GM10266 (cell line): Measurements from ENCODE around the gene SEC23A.
"Not testable (repeated sequence)": the region's sequence is repeated elsewhere in the genome, so short reads cannot be mapped to it uniquely, and the experiment has no call there.

Source experiments
- DNase-seq: peaks from one replicate; pipeline ENCODE4 v3.0.0; 2012; ENCODE audit errors: extremely low spot score
- TF ChIP-seq, protein P1 (sequence below): IDR thresholded peaks from 2 replicates; pipeline ENCODE4 v1.5.1; 2012; ENCODE audit warnings: mild to moderate bottlenecking, low read depth; ENCODE audit not compliant: control insufficient read depth, insufficient read depth; ENCODE audit errors: missing control alignments

The SEC23A gene

DNA sequence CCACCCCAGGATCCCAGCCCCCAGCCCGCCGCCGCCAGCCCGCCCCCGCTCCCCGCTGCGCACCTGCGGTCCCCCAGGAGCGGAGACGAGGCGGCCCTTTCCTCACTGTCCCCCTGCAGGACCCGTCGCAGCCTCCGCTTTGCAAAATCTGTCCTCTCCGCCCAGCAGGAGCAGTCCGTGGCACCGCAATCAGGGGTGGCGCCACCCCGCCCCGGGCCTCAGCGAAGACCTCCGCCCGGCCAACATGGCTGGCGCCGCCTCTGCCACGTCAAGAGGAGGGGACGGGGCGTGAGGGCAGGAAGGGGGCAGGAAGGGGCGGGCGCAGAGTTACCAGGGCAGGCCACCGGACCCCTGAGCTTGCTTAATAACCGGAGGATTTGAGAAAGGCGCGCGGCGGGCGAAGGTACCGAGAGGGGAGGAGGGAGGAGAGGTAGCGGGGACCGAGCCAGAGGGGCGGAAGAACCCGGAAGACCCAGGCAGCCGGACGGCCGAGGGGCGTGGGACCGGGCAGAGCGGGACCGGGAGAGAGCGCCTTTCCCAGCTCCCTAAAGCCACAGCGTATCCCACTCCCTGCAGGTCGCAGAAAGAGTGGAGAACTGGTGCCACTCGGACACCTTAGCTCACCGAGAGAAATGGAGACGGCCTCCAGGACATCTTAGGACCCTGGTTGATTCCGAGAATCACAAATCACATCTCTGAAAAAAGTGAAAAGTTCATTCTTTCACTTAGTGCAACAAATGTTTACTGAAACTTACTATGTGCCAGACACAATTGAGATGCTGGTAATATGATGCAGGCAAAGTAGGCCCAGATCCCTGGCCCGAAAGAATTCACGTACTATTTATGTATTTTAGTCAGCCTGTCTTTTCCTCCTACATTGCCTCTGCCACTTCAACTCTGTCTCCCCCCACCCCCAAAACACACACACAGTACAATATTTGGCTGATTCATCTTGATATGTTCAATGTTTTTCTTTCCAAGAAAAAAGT is at the start of gene SEC23A:
Gene SEC23A (minus strand): TSS at position 267 of the 989 bp plus-strand sequence. CDS start 7,117 bp downstream, outside the sequence.
- TF ChIP-seq, protein P1, sequence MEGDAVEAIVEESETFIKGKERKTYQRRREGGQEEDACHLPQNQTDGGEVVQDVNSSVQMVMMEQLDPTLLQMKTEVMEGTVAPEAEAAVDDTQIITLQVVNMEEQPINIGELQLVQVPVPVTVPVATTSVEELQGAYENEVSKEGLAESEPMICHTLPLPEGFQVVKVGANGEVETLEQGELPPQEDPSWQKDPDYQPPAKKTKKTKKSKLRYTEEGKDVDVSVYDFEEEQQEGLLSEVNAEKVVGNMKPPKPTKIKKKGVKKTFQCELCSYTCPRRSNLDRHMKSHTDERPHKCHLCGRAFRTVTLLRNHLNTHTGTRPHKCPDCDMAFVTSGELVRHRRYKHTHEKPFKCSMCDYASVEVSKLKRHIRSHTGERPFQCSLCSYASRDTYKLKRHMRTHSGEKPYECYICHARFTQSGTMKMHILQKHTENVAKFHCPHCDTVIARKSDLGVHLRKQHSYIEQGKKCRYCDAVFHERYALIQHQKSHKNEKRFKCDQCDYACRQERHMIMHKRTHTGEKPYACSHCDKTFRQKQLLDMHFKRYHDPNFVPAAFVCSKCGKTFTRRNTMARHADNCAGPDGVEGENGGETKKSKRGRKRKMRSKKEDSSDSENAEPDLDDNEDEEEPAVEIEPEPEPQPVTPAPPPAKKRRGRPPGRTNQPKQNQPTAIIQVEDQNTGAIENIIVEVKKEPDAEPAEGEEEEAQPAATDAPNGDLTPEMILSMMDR: no peak
- peak; percentile 89 for DNase-seq

DNA sequence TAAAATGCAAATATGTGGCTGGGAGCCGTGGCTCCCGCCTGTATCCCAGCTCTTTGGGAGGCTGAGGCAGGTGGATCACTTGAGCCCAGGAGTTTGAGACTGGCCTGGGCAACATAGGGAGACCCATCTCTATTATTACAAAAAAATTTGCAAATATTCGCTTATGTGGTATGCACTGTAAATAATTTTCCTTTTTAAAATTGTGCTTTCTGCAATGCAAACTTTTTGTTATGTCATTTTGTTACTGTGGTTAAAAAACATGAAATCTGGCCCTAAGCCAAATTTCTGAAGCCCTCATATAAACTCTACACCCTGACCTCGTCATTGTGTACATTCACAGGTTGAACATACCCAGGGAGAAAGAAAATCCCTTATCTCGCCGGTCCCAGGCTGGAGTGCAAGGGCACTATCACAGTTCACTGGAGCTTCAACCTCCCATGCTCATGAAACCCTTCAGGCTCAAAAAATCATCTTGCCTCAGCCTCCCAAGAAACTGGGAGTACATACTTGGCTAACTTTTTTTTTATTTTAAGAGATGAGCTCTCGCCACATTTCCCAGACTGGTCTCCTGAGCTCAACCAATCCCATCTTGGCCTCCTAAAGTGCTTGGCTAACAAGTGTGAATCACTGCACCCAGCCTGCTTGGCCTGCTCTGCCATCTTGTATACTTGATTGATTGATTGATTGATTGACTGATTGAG is 42.4 kb upstream of the SEC23A start:
- TF ChIP-seq, protein P1: no peak
- DNase-seq: no peak

DNA sequence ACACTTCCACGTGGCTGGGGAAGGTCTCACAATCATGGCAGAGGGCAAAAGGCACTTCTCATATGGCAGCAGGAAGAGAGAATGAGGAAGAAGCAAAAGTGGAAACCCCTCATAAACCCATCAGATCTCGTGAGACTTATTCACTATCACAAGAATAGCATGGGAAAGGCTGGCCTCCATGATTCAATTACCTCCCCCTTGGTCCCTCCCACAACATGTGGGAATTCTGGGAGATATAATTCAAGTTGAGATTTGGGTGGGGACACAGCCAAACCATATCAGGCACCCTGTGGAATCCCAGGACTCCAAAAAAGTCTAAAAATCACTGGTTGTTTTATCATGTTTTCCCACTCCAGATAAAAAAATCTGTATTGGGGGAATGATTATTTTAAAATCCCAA is 40.2 kb upstream of the SEC23A start:
- DNase-seq: not testable (repeated sequence)

DNA sequence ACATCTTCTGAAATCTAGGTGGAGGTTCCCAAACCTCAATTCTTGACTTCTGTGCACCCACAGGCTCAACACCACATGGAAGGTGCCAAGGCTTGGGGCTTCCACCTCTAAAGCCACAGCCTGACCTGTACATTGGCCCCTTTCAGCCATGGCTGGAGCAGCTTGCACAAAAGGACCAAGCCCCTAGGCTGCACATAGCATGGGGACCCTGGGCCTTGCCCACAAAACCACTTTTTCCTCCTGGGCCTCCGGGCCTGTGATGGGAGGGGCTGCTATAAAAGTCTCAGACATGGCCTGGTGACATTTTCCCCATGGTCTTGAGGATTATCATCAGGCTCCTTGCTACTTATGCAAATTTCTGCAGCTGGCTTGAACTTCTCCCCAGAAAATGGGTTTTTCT is 38.6 kb upstream of the SEC23A start:
- not testable (repeated sequence) for DNase-seq

DNA sequence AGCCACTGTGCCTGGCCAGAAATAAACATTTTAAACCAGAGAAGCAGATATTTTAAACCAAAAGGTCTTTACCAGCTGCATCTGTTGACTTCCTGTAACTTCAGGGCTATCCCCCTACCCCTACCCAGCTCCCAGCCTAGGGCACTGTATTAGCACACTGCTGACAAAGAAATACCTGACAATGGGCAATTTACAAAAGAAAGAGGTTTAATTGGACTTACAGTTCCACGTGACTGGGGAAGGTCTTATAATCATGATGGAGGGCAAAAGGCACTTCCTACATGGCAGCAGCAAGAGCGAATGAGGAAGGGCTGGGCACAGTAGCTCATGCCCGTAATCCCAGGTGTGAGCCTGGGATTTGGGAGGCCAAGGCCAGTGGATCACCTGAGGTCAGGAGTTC is 37.1 kb upstream of the SEC23A start:
- TF ChIP-seq, protein P1: no peak
- no peak for DNase-seq

DNA sequence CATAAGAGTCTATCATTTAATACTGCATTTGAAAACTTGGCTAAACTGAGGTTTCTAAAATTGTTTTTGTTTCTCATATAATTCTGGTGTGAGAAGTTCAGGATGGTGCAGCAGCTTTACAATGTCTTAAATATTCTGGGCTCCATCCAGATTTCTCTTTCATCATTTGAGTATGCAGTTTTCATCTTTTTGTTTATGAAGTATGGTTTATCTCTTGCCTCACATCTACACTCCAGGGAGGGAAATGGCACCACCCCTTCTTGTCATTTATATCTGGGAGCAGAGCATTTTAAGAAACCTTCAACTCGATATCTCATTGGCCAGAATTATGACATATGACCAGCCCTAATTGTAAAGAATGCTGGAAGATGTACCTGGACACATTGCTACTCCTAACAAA is 35.4 kb upstream of the SEC23A start:
- TF ChIP-seq, protein P1: no peak
- no peak for DNase-seq

DNA sequence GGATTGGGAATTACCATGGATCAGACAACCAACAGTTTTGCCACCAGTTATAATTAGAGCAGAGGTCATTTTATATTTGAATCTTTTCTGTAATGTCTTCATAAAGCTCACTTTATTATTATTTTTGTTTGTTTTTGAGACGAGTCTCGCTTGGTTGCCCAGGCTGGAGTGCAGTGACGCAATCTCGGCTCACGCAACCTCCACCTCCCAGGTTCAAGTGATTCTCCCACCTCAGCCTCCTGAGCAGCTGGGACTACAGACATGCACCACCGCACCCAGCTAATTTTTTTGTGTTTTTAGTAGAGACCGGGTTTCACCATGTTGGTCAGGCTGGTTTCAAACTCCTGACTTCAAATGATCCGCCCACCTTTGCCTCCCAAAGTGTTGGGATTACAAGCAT is 34.8 kb upstream of the SEC23A start:
- not testable (repeated sequence) for DNase-seq

DNA sequence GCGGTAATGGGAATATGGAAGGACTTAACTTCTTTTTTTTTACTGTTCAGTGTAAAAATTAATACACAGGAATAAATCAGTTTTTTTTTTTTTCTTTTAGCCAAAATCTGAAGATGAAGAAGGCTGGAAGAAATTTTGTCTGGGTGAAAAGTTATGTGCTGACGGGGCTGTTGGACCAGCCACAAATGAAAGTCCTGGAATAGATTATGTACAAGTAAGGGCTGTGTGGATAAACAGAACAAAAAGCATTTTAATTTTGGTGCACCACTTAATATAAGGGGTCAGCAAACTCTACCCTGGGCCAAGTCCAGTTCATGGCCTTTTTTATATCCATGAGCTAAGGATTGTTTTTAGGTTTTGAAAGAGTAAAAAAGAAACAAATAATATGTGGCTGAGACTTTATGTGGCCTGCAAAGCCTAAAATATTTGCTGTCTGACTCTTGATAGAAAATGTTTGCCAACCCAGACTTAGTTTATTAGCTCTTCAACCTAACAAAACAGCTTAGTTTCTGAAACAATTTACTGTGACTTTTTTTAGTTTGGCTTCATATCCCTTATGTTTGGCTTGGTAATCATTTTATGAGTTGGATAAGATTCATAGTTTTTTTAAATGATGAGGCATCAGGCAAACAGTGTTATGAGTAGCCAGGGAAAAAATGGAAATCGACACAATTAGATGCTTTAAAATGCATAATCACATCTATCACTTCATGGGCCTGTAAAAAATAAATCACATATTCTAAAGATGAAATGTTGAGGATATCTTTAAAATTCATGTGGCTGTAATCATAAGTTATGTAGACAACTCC is 19.5 kb upstream of the SEC23A start:
- DNase-seq: no peak
- TF ChIP-seq, protein P1: no peak
